ENCODE results near the gene CREB3.

CREB3 gene

DNA sequence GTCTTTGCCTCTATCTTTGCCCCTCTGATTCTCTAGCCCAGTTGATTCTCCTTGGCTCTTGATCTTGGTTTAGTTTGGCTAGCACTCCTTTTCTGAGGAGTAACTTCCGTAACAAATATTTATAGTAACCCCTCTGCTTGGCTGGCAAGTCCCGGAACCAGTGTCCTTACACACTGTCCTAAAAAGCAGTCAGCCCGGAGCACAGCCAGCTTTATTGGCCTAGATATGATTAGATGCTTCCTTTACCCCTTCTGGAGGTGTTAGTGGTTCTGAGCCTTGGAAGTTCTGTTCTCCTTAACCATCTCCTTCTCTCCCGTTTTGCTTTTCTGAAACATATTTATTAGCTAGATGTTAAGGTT, 38.6 kb downstream of the CREB3 start:
- TF ChIP-seq TCF12 (IDR thresholded peaks at IDR 0.05; ENCODE audit: low read depth) (no peak), RAD21 (IDR thresholded peaks at IDR 0.05; ENCODE audit: low read depth) (no peak), TEAD4 (IDR thresholded peaks at IDR 0.05) (no peak), ZBTB7A (IDR thresholded peaks at IDR 0.05; ENCODE audit: low read depth) (no peak), CREB1 (IDR thresholded peaks at IDR 0.05; ENCODE audit: low read depth) (no peak), EGR1 (IDR thresholded peaks at IDR 0.05) (no peak), FOXM1 (IDR thresholded peaks at IDR 0.05; ENCODE audit: borderline replicate concordance, low read depth) (no peak), EP300 (IDR thresholded peaks at IDR 0.05; ENCODE audit: borderline replicate concordance) (no peak), YY1 (IDR thresholded peaks at IDR 0.05; ENCODE audit: low read depth) (no peak)
- TF ChIP-seq, protein P1, sequence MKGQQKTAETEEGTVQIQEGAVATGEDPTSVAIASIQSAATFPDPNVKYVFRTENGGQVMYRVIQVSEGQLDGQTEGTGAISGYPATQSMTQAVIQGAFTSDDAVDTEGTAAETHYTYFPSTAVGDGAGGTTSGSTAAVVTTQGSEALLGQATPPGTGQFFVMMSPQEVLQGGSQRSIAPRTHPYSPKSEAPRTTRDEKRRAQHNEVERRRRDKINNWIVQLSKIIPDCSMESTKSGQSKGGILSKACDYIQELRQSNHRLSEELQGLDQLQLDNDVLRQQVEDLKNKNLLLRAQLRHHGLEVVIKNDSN (IDR thresholded peaks at IDR 0.05) = no peak
- TF ChIP-seq, protein P2, sequence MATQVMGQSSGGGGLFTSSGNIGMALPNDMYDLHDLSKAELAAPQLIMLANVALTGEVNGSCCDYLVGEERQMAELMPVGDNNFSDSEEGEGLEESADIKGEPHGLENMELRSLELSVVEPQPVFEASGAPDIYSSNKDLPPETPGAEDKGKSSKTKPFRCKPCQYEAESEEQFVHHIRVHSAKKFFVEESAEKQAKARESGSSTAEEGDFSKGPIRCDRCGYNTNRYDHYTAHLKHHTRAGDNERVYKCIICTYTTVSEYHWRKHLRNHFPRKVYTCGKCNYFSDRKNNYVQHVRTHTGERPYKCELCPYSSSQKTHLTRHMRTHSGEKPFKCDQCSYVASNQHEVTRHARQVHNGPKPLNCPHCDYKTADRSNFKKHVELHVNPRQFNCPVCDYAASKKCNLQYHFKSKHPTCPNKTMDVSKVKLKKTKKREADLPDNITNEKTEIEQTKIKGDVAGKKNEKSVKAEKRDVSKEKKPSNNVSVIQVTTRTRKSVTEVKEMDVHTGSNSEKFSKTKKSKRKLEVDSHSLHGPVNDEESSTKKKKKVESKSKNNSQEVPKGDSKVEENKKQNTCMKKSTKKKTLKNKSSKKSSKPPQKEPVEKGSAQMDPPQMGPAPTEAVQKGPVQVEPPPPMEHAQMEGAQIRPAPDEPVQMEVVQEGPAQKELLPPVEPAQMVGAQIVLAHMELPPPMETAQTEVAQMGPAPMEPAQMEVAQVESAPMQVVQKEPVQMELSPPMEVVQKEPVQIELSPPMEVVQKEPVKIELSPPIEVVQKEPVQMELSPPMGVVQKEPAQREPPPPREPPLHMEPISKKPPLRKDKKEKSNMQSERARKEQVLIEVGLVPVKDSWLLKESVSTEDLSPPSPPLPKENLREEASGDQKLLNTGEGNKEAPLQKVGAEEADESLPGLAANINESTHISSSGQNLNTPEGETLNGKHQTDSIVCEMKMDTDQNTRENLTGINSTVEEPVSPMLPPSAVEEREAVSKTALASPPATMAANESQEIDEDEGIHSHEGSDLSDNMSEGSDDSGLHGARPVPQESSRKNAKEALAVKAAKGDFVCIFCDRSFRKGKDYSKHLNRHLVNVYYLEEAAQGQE (IDR thresholded peaks at IDR 0.05; ENCODE audit: low read depth) = no peak

DNA sequence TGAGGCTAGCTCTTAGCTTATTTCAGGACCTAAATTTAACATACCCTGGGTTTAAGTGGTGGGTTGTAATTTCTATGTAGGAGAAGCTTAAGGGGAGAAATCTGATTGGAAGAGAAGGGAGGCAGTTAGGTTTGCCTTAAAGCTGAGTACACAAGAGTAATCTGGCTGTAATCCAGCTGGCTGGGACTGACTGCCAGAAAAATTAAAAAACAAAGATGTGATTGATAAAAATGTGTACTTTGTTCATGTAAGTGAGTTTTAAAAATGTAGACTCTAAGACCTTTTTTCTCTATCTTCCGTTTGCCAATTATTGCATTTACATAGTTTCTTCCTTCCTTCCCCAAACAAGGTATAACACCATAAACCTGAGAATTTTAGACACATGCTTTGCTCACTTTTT, 39.1 kb downstream of the CREB3 start:
- TF ChIP-seq TAF1 (IDR thresholded peaks at IDR 0.05; ENCODE audit: low read depth) (no peak), FOXM1 (IDR thresholded peaks at IDR 0.05; ENCODE audit: borderline replicate concordance, low read depth) (no peak), CREB1 (IDR thresholded peaks at IDR 0.05; ENCODE audit: low read depth) (no peak)
- TF ChIP-seq, protein P3, sequence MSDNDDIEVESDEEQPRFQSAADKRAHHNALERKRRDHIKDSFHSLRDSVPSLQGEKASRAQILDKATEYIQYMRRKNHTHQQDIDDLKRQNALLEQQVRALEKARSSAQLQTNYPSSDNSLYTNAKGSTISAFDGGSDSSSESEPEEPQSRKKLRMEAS (IDR thresholded peaks at IDR 0.05) = no peak
- TF ChIP-seq, protein P1 (IDR thresholded peaks at IDR 0.05) = no peak

DNA sequence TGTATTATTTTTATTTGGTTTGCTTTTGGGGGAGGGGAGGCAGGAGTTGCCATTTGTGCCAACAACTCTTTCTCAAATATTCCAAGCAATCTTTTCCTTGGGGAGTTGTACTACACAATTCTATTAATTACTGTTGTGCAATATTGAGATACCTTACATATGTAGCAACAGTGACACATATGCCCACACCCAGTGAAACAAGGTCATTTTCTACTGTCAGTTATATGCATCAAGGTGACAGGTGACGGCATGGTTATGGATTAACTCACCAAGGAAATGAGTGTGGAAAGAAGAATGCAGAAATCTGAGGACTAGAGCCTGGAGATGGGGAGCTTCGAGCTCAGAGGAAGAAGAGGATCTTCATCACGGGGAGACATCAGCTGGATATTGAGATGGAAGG, 39.5 kb downstream of the CREB3 start:
- TF ChIP-seq RAD21 (IDR thresholded peaks at IDR 0.05; ENCODE audit: low read depth) (no peak), CEBPB (IDR thresholded peaks at IDR 0.05) (0 out of 2 replicates have a peak, but pooled peaks have one; percentile 27)

DNA sequence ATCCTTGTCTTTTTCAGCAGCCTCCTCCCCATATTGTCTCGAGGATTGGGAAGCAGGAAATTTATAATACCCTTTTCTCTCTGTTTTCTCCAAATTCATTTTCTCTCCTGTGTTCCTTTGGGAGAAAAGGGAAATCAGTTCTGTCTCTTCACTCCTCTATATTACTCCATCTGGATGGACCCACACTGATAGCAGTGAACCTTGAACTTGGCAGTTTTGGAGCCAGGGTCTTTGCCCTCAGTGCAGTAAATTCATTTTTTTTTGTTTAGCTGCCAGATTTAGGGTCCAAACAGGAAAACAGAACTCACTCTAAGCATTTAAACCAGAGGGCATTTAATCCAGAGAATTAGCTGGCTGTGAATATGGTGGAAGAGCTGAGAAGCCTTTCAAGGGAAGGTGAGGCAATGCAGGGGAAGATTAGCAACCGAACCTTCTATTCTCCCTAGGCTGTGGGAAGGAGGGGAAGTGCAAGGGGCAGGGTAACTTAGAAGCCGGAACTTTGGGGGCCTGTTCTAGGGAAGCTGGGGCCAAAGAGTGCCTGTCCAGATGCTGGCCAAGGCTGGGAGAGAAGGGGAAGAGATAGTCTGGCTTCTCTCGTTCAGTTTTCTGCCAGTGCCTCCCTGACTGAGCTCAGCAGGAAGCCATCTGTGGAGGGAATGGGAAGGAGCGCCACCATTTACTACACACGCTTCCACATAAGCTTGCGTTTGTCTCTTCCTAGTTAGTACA, 42.6 kb downstream of the CREB3 start:
- TF ChIP-seq NFIC (IDR thresholded peaks at IDR 0.05) (no peak), EGR1 (IDR thresholded peaks at IDR 0.05) (no peak), RAD21 (IDR thresholded peaks at IDR 0.05; ENCODE audit: low read depth) (no peak), TAF1 (IDR thresholded peaks at IDR 0.05; ENCODE audit: low read depth) (no peak), TCF12 (IDR thresholded peaks at IDR 0.05; ENCODE audit: low read depth) (no peak), ZBTB7A (IDR thresholded peaks at IDR 0.05; ENCODE audit: low read depth) (no peak), CREB1 (IDR thresholded peaks at IDR 0.05; ENCODE audit: low read depth) (no peak), YY1 (IDR thresholded peaks at IDR 0.05; ENCODE audit: low read depth) (no peak)
- TF ChIP-seq, protein P1 (IDR thresholded peaks at IDR 0.05) = no peak
- TF ChIP-seq, protein P2 (IDR thresholded peaks at IDR 0.05; ENCODE audit: low read depth) = no peak
- TF ChIP-seq, protein P3 (IDR thresholded peaks at IDR 0.05) = no peak

DNA sequence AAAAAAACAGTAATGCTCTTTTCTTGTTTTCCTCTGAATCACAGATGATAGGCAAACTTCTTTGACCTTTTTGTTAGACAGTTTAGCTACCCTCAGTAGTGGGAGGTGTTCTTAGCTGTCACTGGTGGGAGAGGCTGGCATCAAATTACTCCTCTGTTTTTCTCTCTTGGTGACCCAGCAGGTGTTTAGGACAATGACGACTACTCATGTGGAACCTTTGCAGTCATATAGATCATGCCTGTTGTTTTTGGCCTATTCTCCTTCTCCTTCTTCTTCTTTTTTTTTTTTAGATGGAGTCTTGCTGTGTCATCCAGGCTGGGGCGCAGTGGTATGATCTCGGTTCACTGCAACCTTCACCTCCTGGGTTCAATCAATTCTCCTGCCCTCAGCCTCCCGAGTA, 43.6 kb downstream of the CREB3 start:
- TF ChIP-seq EP300 (IDR thresholded peaks at IDR 0.05; ENCODE audit: borderline replicate concordance) = peak; percentile 62; the same call in 1 of the 2 replicates
- TF ChIP-seq, protein P1 (IDR thresholded peaks at IDR 0.05) = no peak
- TF ChIP-seq NFIC (IDR thresholded peaks at IDR 0.05) = peak; percentile 84
- 0 out of 2 replicates have a peak, but pooled peaks have one; percentile 29 for TF ChIP-seq FOXM1 (IDR thresholded peaks at IDR 0.05; ENCODE audit: borderline replicate concordance, low read depth)
- TF ChIP-seq, protein P2 (IDR thresholded peaks at IDR 0.05; ENCODE audit: low read depth) = no peak
- TF ChIP-seq CEBPB (IDR thresholded peaks at IDR 0.05) = no peak
- TF ChIP-seq YY1 (IDR thresholded peaks at IDR 0.05; ENCODE audit: low read depth) = peak; percentile 53; the same call in 1 of the 2 replicates
- no peak for TF ChIP-seq ZBTB7A (IDR thresholded peaks at IDR 0.05; ENCODE audit: low read depth)
- TF ChIP-seq TEAD4 (IDR thresholded peaks at IDR 0.05) = peak; percentile 57; the same call in 1 of the 2 replicates
- TF ChIP-seq RAD21 (IDR thresholded peaks at IDR 0.05; ENCODE audit: low read depth) = no peak
- TF ChIP-seq EGR1 (IDR thresholded peaks at IDR 0.05) = no peak
- peak; percentile 81 for TF ChIP-seq TCF12 (IDR thresholded peaks at IDR 0.05; ENCODE audit: low read depth)
- TF ChIP-seq CREB1 (IDR thresholded peaks at IDR 0.05; ENCODE audit: low read depth) = no peak
- TF ChIP-seq, protein P3 (IDR thresholded peaks at IDR 0.05) = peak; percentile 44; the same call in 1 of the 2 replicates
- TF ChIP-seq TAF1 (IDR thresholded peaks at IDR 0.05; ENCODE audit: low read depth) = no peak

Data from Ishikawa (cell line).